HuH-7 (cell line): ENCODE results near the gene ABCC10.

Experiments
- DNase-seq: peaks from one replicate; pipeline ENCODE4 v3.0.0; 2011; ENCODE audit warnings: low spot score

The ABCC10 gene

GRCh38 chr6:43468748-43469681 lies 41.7 kb downstream of the ABCC10 start:
- no peak for DNase-seq

- DNase-seq = no peak
These were observed 42.6 kb downstream of the ABCC10 start for GRCh38 chr6:43469947-43470346.

- no peak for DNase-seq
These were observed 44.1 kb downstream of the ABCC10 start for GRCh38 chr6:43471399-43471798.

GRCh38 chr6:43472515-43472914 lies 45.2 kb downstream of the ABCC10 start:
- DNase-seq = no peak

- no peak for DNase-seq
These were observed 48.2 kb downstream of the ABCC10 start for GRCh38 chr6:43475516-43475915.

- no peak for DNase-seq
These were observed 49.4 kb downstream of the ABCC10 start for GRCh38 chr6:43476746-43477145.

- peak; percentile 79 for DNase-seq
These were observed 50.1 kb downstream of the ABCC10 start, which contains the start of gene TJAP1 for GRCh38 chr6:43477235-43478007. TSS of gene TJAP1 (plus strand) at chr6:43477570. CDS start at chr6:43499002, 21,432 bp downstream.

- no peak for DNase-seq
These were observed 50.6 kb downstream of the ABCC10 start for GRCh38 chr6:43478008-43478372.

- no peak for DNase-seq
These were observed 53.7 kb downstream of the ABCC10 start for GRCh38 chr6:43481075-43481474.

GRCh38 chr6:43481591-43482236 lies 54.4 kb downstream of the ABCC10 start:
- DNase-seq = no peak

- no peak for DNase-seq
These were observed 61.4 kb downstream of the ABCC10 start for GRCh38 chr6:43488667-43489276.

GRCh38 chr6:43489277-43490072 lies 62.1 kb downstream of the ABCC10 start:
- DNase-seq = no peak

- DNase-seq = no peak
These were observed 63.2 kb downstream of the ABCC10 start for GRCh38 chr6:43490523-43490939.

- DNase-seq = no peak
These were observed 64.7 kb downstream of the ABCC10 start for GRCh38 chr6:43491750-43492661.

GRCh38 chr6:43492673-43493072 lies 65.3 kb downstream of the ABCC10 start:
- DNase-seq = no peak

- no peak for DNase-seq
These were observed 65.9 kb downstream of the ABCC10 start for GRCh38 chr6:43493230-43493629.

- no peak for DNase-seq
These were observed 66.5 kb downstream of the ABCC10 start for GRCh38 chr6:43493833-43494232.

- no peak for DNase-seq
These were observed 67.0 kb downstream of the ABCC10 start for GRCh38 chr6:43494321-43494720.

GRCh38 chr6:43494766-43495165 lies 67.4 kb downstream of the ABCC10 start:
- DNase-seq = no peak

- no peak for DNase-seq
These were observed 68.1 kb downstream of the ABCC10 start for GRCh38 chr6:43495409-43495941.
